RKO (cell line): Measurements from ENCODE around the gene EPHA8.

Source experiments
- DNase-seq: peaks from one replicate; pipeline ENCODE4 v3.0.0-alpha.2; 2016; ENCODE audit warnings: low spot score

The EPHA8 gene

DNA sequence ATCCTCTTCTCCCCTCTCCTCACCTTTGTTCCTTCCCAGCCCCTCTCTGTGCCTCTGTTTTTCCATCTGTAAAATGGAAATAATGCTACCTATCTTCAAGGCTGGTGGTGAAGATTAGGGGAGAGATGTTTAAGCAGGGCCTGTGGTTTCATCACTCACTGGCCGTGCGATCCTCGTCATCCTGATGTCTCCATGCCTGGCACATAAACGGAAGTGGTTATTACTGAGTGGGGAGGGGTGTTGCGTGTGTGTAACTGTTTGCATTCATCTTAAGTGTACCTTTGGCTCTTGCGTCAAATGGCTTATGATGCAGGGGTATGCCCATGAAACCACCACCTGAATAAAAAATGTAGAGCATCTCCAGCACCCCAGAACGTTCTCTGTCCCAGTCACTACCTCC lies 56.0 kb downstream of the EPHA8 start:
- no peak for DNase-seq

DNA sequence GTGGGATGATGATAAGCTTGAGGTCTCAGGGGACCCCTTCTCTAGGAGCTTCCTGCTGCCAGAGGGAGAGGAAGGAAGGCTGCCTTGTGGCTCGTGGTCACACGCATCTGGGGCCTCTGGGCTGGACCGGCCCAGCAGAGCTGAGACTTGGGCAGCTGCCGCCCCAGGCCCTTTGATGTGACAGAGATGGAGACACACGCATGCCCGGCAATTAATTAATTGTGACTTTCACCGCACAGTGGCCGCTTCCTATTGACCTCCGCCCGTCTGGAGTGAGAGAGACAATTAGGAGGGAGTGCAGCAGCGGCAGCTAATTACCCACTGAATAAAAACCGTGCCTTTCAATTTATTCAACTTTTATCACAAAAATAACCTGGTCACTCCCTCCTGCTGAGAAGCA lies 56.5 kb downstream of the EPHA8 start:
- no peak for DNase-seq

DNA sequence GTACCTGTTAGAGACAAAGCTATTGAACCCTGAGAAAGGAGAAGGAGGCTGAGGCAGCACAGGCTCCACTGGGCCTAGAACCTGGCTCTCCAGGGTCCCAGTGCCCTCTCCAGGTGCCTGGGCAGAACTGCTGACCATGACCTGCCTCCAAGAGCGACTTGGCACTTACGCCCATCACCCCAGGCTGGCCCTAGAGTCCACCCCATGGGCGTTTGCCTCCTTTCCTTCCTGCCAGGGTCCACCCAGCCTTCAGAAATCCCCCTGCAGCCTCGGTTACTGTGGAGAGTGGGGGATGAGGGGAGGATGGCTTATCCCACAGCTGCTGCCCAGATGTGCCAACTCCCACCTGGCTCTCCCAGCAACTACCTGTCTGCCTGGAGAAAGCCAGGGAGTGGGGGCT lies 58.5 kb downstream of the EPHA8 start:
- DNase-seq, result no peak

DNA sequence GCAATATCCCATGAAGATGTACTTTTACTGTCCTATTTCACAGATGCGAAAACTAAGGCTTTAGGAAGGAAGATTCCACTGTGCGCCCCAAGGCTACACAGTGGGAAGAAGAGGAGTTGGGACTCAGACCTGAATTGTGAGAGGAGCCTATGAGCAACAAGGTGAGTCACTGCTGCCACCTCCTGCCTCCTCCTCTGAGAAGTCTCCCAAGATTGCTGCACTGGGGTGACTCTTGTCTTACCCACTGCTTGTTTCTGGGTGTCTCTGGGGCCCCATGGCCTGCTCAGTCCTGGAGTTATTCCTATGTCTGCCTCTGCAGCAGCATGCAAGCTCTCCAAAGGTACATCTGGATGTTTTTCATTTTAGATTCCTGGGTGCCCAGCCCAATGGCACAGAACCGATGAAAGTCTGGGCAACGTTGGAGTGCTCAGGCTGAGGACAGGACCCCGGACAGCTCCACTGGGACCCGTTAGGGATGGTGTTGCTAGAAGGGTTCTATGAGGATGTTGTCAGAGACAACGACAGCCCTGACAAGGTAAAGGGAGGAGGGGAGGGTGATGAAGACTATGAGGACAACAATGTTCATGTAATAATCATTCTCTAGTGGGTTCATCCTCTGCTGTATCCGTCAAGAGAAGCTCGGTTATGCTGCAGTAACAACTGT lies 62.1 kb downstream of the EPHA8 start:
- DNase-seq, result peak; percentile 16

DNA sequence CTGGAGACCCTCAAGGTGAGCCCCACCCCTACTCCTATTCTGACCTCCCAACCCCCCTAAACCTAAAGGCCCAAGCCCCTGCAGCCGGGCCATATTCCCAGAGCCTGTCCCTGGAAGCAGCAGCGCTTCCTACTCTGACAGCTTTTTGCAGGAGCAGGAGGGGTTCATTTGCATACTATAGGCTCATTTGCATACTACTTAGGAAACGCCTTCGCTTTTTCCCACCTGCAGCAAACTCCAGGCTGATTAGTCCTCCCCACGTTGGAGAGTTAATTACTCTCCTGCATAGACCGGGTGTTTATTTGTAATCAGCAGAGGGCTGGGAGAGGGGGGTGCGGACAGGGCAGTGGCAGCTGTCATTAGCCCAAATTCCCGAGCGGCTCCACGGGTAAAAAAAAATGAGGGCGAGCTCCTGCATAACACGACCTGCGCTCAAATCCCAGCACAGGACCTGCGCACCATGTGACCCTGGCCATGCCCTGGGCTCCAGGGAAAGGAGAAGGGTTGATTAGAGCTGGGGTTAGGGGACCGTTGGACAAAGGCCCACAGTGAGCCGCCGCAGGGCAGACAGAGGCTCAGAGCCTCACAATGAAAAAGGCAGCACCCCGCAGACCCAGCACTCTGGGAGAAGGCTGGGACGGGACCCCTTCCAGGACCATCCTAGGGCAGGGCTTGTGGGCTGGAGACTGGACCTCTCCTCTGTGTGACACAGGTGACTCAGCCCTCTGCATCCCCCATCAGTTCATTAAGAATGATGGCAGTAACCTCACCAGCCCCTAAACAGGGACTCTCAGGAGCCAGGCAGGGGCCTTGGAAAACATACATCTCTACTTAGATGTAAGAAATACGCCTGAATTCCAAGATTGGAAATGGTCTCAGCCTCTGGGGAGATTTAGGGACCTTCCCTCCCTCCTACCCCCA lies 63.2 kb downstream of the EPHA8 start:
- no peak for DNase-seq

DNA sequence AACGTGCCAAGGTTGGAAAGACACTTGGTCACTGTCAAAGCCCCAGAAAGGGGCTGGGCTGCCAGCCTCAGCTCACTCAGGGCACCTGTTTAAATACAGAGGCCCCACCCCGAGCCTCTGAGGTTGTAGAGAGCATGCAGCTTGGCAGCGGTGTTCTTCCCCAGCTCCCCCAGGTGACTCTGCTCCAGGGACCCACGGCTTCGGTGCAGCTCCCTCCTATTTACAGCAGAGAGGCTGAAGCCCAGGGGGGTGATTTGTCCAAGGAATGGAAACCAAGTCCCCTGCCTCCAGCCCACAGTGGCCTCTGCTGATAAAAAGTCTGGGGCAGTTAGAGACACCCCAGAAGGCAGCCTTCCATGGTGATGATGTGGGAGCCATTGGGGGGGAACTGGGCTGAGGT lies 64.0 kb downstream of the EPHA8 start:
- no peak for DNase-seq

DNA sequence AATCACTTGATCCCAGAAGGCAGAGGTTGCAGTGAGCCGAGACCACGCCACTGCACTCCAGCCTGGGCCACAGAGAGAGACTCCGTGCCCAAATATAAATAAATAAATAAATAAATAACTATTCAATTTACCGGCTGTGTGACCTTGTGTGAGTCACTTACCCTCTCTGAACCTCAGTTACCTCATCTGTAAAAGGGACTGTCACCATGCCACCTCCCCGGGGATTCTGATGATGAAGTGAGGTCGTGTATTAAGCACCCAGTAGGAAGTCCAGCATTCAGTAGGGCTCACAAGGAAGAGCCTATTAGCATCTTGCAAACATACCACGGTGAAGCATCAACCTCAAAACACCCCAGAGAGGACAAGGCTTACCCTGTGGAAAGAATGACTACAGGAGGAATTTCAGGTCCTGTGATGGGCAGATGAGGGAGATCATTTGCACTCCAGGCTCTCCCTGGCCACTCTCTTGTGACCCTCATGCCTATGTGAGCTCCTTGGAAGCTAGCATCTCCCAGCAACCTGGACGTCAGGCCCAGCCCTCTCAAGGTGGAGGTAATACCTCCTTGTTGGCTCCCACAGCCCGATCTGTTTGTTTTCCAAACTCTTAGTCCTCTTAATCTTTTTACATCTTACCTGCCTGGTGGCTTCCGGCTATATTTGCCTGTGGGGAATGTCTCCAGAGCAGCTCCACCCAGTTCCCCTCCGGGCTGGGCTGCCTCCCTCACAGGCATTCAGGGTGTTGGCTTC lies 65.6 kb downstream of the EPHA8 start:
- no peak for DNase-seq

DNA sequence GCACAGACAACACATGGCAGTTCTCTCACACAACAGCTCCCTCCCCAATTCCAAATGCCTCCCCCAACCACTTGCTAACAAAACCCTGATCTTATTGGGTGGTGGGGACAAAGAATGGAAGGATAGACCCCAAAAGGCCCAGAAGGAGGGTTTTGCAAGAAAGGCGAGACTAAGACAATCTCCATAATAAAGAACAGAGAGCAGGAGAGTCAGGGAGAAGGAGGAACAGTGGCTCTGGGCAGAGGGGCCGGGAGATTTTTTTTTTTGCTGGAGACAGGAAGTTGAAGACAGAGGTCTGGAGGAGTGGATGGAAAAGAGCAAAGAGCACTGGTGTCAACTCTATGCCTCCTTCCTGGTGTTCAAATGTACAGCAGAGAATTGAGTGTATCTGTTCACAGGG lies 66.6 kb downstream of the EPHA8 start:
- DNase-seq, result no peak

DNA sequence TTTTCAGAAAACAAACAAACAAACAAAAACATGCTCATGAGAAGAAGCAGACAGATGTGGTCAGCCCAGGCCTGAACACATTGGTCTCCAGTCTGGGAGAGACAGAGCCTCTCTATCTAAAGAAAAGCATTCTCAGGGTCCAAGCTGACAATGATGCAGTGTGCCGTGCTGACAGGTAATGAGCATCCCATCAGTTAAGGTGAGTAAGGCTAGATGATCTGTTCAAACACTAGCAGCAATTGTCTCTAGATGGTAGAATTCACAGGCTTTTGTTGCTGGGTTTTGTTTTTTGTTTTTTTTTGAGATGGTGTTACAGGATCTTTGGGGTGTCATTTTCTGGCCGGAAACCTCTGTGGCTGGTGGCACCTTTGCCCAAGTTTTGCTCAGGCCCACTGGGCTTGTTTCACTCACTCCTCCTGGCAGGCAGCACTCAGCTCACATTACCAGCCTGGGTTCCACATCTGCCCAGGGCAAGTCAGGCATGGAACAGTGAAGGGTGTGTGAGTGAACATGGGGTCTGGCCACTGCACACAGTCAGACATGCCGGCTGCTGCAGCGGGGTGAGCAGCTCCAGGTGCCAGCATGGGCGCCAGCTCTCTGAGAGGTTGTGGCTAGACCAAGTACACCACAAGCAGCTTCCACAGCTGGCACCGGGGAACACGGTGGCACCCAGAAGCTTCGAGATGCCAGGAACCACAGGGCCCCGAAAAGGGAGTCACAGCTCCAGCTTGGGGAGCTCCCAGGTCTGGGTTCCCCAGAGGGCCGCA lies 70.6 kb downstream of the EPHA8 start:
- DNase-seq, result no peak

DNA sequence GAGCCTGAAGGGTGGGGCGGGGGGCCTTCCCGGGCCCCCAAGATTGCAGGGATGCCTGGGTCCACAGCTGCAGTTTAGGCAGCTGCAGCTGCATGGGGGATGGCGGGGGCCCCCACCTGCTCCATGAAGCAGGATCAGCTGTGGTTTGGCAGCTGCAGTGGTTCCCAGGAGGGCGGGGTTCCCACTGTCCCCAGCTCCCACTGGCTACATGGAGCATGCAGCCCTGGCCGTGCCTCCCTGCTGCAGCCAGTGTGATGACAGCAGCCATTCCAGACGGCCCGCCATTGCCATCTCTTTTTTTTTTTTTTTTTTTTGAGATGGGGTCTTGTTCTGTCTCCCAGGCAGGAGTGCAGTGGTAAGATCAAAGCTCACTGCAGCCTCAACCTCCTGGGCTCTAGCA lies 72.1 kb downstream of the EPHA8 start:
- DNase-seq, result no peak

DNA sequence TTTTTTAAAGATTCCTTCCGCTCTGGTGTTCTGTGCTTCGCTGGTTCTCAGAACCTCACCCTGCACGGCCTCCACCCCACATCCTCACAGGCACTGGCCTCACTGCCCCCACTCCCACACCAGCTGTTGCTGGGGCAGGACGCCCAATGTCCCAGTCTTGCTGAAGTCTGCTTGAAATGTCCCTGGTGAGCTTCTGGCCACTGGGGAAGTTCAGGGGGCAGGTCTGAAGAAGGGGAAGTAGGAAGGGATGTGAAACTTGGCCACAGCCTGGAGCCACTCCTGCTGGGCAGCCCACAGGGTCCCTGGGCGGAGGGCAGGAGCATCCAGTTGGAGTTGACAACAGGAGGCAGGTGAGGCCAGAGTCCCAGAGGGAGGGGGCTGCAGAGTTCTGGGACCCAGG lies 73.1 kb downstream of the EPHA8 start, which contains the start of gene C1QA:
Gene C1QA, plus strand, starts transcription at position 276 of the 400 bp plus-strand sequence. CDS start 989 bp downstream, outside the sequence.
- no peak for DNase-seq

DNA sequence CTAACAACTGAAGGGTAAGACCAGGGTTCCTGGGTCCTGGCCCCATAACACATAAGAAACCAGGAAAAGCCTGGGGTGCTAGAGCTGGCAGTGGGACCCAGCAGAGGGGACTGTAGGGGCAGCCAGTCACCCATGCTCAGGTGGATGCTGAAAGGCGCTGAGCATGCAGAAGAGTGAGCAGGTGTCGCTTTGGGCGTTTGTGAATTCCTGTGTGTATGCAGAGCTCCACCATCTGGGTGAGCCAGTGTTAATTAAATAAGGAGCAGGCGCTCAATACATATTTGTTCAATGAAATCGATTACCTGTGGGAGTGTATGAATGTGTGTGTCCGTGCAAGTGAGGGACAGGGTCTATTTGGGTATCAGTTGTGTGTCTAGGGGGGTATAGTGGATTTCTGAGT lies 73.6 kb downstream of the EPHA8 start:
- DNase-seq, result no peak

DNA sequence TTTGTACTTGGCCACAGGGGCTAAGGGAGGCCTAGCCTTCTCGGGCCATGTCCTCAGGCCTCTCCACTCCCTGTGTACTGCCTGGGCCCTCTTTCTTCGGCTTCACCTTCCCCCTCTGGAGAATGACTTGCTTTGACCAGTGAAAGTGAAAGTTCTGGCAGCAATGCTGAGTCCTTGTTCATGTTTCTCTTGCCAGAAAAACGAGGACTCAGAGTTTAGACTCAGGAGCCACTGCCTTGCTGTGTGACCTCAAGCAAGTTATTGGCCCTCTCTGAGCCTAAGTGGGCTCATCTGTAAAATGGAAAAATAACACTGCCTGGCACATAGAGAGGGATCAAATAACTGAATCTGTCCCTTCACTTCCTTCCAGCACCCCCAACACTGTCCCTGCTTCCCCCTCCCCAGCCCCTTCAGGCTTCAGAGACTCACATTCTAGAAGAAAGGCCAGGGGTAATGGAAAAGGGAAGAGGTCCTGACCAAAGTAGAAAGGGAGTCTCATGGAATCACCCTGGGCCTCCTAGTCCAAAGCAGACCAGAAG lies 74.7 kb downstream of the EPHA8 start:
- DNase-seq, result no peak

DNA sequence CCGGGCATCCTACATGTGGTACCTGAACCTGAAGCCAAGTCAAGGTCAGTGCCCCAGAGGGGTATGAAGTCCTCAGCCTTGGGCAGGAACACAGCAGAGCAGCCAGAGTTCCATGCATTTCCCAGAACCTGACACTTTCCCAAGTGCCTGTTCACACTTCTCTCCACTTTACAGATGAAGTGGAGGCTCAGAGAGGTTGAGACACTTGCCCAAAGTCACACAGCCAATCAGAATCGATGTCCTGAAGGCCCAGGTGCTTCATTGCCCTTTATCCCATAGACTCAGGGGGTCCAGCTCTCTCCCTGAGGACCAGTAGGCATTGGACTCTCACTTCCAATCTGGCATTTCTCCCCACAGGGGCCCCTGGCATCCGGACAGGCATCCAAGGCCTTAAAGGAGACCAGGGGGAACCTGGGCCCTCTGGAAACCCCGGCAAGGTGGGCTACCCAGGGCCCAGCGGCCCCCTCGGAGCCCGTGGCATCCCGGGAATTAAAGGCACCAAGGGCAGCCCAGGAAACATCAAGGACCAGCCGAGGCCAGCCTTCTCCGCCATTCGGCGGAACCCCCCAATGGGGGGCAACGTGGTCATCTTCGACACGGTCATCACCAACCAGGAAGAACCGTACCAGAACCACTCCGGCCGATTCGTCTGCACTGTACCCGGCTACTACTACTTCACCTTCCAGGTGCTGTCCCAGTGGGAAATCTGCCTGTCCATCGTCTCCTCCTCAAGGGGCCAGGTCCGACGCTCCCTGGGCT lies 75.4 kb downstream of the EPHA8 start:
- no peak for DNase-seq

DNA sequence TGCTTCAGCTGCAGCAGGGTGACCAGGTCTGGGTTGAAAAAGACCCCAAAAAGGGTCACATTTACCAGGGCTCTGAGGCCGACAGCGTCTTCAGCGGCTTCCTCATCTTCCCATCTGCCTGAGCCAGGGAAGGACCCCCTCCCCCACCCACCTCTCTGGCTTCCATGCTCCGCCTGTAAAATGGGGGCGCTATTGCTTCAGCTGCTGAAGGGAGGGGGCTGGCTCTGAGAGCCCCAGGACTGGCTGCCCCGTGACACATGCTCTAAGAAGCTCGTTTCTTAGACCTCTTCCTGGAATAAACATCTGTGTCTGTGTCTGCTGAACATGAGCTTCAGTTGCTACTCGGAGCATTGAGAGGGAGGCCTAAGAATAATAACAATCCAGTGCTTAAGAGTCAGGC lies 76.0 kb downstream of the EPHA8 start:
- peak; percentile 57 for DNase-seq

DNA sequence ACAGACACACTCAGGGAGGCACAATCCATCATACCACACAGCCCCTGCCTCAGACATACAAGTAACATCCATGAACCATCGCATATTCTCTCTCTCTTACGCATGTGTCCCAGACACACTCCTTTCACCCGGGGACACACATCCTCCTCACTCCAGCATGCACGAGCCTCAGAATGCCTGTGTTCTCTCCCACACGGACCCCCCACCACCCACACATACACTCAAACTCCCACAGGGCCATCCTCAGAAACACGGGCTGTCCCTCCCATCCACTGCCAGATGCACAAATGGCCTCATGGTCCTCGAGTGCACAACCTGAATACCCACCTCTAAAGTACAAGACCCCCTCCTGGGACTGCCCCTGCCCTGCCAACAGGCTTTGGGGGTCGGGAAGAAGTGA lies 78.0 kb downstream of the EPHA8 start:
- no peak for DNase-seq

DNA sequence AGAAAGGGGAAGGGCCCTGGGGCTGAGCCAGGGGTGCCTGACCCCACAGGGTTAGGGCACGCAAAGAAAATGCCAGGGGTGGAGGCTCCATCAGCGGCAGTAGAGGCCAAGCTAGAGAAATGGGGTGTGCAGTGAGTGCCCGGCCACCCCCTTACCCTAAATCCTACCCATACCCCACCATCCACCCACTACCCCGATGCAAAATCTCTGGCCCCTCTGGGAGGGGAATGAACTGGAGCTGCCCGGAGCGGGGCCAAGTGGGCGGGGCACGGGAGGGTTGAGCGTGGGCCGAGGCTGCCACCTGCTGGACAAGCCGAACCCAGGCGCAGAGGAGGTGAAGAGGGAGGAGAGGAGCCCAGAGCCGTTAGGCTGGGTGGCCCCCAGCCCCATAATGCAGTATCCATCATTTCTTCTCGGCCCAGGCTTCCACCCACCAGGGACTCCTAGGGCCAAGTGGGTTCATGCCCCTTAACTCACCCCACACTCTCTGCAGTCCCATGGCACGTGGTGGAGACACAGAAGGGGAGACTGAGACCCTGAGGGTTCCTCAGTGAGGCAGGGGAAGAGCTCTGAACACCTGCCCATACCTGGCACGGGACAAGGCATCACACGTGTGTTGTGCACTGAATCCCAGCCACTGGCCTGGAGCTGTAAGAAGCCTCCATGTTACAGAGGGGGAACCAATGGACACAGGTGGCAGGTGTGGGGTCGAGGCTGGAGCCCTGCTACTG lies 78.8 kb downstream of the EPHA8 start:
- peak; percentile 26 for DNase-seq

DNA sequence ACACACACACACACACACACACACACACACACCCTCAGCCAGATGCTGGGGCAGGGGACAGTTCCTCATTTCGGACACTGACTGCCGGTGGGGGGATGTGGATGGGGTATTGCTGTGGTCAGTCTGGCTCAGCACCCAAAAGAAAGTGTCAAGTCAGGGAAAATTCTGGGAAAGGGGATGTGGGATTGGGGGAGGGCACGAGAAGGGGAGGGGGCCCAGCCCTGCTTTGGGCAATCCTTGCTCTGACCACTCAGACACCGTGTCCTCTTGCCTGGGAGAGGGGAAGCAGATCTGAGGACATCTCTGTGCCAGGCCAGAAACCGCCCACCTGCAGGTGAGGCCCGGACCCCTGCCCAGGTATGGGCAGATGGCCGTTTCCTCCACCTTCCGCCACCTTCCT lies 80.1 kb downstream of the EPHA8 start, which contains the start of gene C1QC:
Gene C1QC, plus strand, starts transcription at position 253 of the 400 bp plus-strand sequence. CDS start 391 bp downstream, outside the sequence.
- DNase-seq, result no peak

DNA sequence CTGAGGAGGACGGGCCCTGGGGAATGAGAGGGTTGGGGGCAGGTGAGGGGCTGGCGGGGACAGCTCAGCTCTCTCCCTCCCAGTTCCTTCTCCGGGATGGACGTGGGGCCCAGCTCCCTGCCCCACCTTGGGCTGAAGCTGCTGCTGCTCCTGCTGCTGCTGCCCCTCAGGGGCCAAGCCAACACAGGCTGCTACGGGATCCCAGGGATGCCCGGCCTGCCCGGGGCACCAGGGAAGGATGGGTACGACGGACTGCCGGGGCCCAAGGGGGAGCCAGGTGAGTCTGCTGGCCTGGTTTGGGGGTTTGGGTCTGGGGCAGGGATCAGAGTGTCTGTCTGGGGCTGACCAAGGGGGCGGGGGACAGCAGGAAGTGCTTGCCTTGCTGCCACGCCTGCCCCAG lies 80.6 kb downstream of the EPHA8 start:
- DNase-seq, result no peak

DNA sequence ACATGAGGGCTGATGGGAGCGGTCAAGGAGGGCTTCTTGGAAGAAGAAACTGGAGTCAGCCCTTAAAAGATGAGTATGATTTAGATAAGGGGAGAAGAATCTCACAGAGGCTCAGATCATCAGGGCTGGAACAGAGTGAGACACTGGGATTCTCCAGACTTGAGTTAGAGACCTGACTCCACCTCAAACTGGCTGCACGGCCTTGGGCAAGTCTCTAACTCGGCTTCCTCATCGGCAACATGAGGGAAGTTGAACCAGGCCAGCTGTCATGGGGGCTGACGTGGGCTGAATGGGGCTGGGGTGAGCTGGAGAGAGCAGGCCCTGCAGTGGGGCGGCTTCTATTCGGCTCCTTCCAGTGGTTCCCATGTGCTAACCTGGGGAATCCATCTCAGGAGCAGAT lies 82.6 kb downstream of the EPHA8 start:
- DNase-seq, result no peak
